NB4 (cell line): ENCODE results near the gene ARID1B.
A peak's percentile ranks its signal among the peaks of the same experiment; 100 is the strongest.

Experiments used
- DNase-seq: peaks from one replicate; pipeline ENCODE4 v3.0.0; 2010; ENCODE audit warnings: low read depth
- H3K4me3 ChIP-seq: one replicate; pipeline ENCODE4 v1.5.1; 2011; ENCODE audit warnings: mild to moderate bottlenecking, low read depth, low read length, moderate library complexity
- CTCF ChIP-seq: IDR thresholded peaks from one replicate; pipeline ENCODE4 v1.5.1; 2012; ENCODE audit warnings: low read depth, low read length
- MYC ChIP-seq: IDR thresholded peaks from 2 replicates; pipeline ENCODE4 v1.6.1; 2011; ENCODE audit warnings: low read depth, low read length
- POLR2A ChIP-seq: IDR thresholded peaks from 2 replicates; pipeline ENCODE4 v1.6.1; 2011; ENCODE audit warnings: mild to moderate bottlenecking; ENCODE audit not compliant: insufficient read length; ENCODE audit errors: extremely low read depth
- TF ChIP-seq, protein P1 (sequence below): IDR thresholded peaks from 2 replicates; pipeline ENCODE4 v1.6.1; 2011; ENCODE audit warnings: low read depth, low read length

The ARID1B gene

GRCh38 chr6:156767603-156768467 lies 9.3 kb upstream of the ARID1B start:
- H3K4me3 ChIP-seq = no peak overlapping the region
- DNase-seq = peak; percentile 39
- TF ChIP-seq POLR2A = no peak
- no peak for TF ChIP-seq MYC
- no peak for TF ChIP-seq CTCF
- TF ChIP-seq, protein P1, sequence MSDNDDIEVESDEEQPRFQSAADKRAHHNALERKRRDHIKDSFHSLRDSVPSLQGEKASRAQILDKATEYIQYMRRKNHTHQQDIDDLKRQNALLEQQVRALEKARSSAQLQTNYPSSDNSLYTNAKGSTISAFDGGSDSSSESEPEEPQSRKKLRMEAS = no peak

GRCh38 chr6:156771047-156771446 lies 6.1 kb upstream of the ARID1B start:
- no peak for DNase-seq
- no peak for TF ChIP-seq MYC
- TF ChIP-seq POLR2A = no peak
- TF ChIP-seq, protein P1 = no peak
- TF ChIP-seq CTCF = no peak
- H3K4me3 ChIP-seq = no peak overlapping the region

GRCh38 chr6:156771761-156772160 lies 5.4 kb upstream of the ARID1B start:
- DNase-seq = no peak
- no peak overlapping the region for H3K4me3 ChIP-seq
- TF ChIP-seq, protein P1 = no peak
- TF ChIP-seq CTCF (no peak), MYC (no peak), POLR2A (no peak)

DNA sequence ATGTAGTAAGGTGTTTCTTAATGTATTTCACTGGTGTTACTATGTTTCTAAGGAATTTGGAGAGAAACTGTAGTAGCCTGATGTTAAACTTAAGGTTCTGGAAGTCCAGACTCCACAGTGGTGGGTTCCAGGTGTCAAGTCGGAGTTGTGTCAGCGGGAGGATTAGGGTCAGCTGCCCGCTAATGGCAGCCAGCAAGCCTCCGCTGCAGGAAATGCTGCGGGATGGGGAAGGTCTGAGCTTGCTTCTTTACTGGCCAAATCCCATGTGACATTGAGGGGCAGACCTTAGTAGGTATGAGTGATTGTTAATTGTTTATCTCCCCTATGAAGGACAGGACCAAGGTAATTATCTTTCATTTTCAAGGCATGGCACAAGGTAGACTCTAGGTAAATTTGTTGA lies 3.7 kb upstream of the ARID1B start:
- TF ChIP-seq POLR2A (no peak), CTCF (no peak), MYC (no peak)
- TF ChIP-seq, protein P1 = no peak
- no peak overlapping the region for H3K4me3 ChIP-seq
- DNase-seq = no peak

- DNase-seq = peak; percentile 32
- TF ChIP-seq MYC = no peak
- TF ChIP-seq, protein P1 = no peak
- TF ChIP-seq POLR2A = no peak
- TF ChIP-seq CTCF = no peak
Measured at GRCh38 chr6:156773935-156774852, 3.0 kb upstream of the ARID1B start.

More at GRCh38 chr6:156773935-156774852, 3.0 kb upstream of the ARID1B start:
- H3K4me3 ChIP-seq = no peak overlapping the region
